A673 (cell line): ENCODE data around the gene KCP. TPM values are rescaled to one million over a fixed set of nuclear protein-coding genes. Genes with fewer than 3 reads are reported as not detected.

Experiments
- BruUV-seq: library from RNA; stranded (reverse); fragments of 400-500 nt; replicated peaks from 2 replicates; lab custom pipeline; 2021; lab: Mats Ljungman, UMichigan
- CTCF ChIA-PET: fragments of 300-600 bp; sonication (Branson Sonifier 250); formaldehyde crosslinking; loops from one replicate; lab custom pipeline; 2022; ENCODE audit warnings: antibody characterized with exemption; lab: Charles Lee
- POLR2A ChIA-PET: fragments of 300-600 bp; sonication (Branson Sonifier 250); formaldehyde crosslinking; loops from one replicate; lab custom pipeline; 2022; ENCODE audit warnings: antibody characterized with exemption; ENCODE audit not compliant: low non-redundant PET; lab: Charles Lee
- DNase-seq: peaks from one replicate; pipeline ENCODE4 v3.0.0-alpha.2; 2015; ENCODE audit warnings: low spot score
- H3K27ac ChIP-seq: fragments of 200-600 bp; sonication (generic); 2 replicates; pipeline ENCODE4 v1.5.1; 2016; ENCODE audit warnings: mixed run types, low read depth, mild to moderate bottlenecking, mixed read lengths, antibody characterized with exemption, low read length; ENCODE audit not compliant: poor library complexity, severe bottlenecking
- H3K27me3 ChIP-seq: fragments of 200-600 bp; sonication (generic); replicated peaks from 2 replicates; pipeline ENCODE4 v1.6.1; 2017; ENCODE audit warnings: mixed run types, low read depth, mild to moderate bottlenecking, mixed read lengths, antibody characterized with exemption, low read length; ENCODE audit not compliant: insufficient read depth, poor library complexity
- H3K36me3 ChIP-seq: fragments of 200-600 bp; sonication (generic); 2 replicates; pipeline ENCODE4 v1.6.1; 2016; ENCODE audit warnings: mixed run types, mild to moderate bottlenecking, mixed read lengths, antibody characterized with exemption, low read length; ENCODE audit not compliant: insufficient read depth, poor library complexity, severe bottlenecking
- H3K4me1 ChIP-seq: fragments of 200-600 bp; sonication (generic); 2 replicates; pipeline ENCODE4 v1.6.1; 2017; ENCODE audit warnings: mixed run types, mild to moderate bottlenecking, mixed read lengths, antibody characterized with exemption, low read length; ENCODE audit not compliant: insufficient read depth, poor library complexity, severe bottlenecking
- H3K4me3 ChIP-seq: fragments of 200-600 bp; sonication (generic); 2 replicates; pipeline ENCODE4 v1.5.1; 2016; ENCODE audit warnings: low read depth, mixed run types, mild to moderate bottlenecking, mixed read lengths, low read length; ENCODE audit not compliant: poor library complexity, severe bottlenecking
- H3K9me3 ChIP-seq: fragments of 200-600 bp; sonication (generic); 2 replicates; pipeline ENCODE4 v1.6.1; 2016; ENCODE audit warnings: mixed run types, low read depth, mild to moderate bottlenecking, mixed read lengths, antibody characterized with exemption, low read length; ENCODE audit not compliant: poor library complexity, severe bottlenecking
- EZH2 ChIP-seq: fragments of 200-600 bp; sonication (generic); IDR thresholded peaks from 2 replicates; pipeline ENCODE4 v1.6.1; 2017; ENCODE audit warnings: borderline replicate concordance, low read depth, mild to moderate bottlenecking, mixed read lengths, antibody characterized with exemption, low read length; ENCODE audit not compliant: poor library complexity, severe bottlenecking
- intact Hi-C: fragments of 100-400 bp; cut with micrococcal nuclease; formaldehyde crosslinking; loops from one replicate; pipeline ENCODE4 v1.10.0; 2022; ENCODE audit not compliant: unreplicated experiment
- total RNA-seq: library from RNA; stranded (reverse); gene quantifications from 2 replicates; pipeline ENCODE4 v1.2.3, GENCODE V29; 2021
- TF ChIP-seq, protein P1 (sequence below): fragments of 300-800, 200-600 bp; sonication (generic); conservative IDR thresholded peaks from 2 replicates; pipeline ENCODE4 v1.5.1; 2017; ENCODE audit warnings: low read depth, mild to moderate bottlenecking, antibody characterized with exemption, low read length, moderate library complexity, mixed read lengths

KCP gene
- total RNA-seq, 1 experiment from 2014 or later: not detected

GRCh38 chr7:128841921-128842673 lies 68.4 kb downstream of the KCP start:
- Histone ChIP-seq H3K4me1 (no peaks in the 10 kb centered on the region), H3K9me3 (no peaks in the 10 kb centered on the region), H3K36me3 (no peaks in the 10 kb centered on the region), H3K4me3 (no peak overlapping the region), H3K27ac (no peak overlapping the region), H3K27me3 (no peaks in the 10 kb centered on the region)
- TF ChIP-seq, protein P1, sequence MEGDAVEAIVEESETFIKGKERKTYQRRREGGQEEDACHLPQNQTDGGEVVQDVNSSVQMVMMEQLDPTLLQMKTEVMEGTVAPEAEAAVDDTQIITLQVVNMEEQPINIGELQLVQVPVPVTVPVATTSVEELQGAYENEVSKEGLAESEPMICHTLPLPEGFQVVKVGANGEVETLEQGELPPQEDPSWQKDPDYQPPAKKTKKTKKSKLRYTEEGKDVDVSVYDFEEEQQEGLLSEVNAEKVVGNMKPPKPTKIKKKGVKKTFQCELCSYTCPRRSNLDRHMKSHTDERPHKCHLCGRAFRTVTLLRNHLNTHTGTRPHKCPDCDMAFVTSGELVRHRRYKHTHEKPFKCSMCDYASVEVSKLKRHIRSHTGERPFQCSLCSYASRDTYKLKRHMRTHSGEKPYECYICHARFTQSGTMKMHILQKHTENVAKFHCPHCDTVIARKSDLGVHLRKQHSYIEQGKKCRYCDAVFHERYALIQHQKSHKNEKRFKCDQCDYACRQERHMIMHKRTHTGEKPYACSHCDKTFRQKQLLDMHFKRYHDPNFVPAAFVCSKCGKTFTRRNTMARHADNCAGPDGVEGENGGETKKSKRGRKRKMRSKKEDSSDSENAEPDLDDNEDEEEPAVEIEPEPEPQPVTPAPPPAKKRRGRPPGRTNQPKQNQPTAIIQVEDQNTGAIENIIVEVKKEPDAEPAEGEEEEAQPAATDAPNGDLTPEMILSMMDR: peak; percentile 92
- TF ChIP-seq EZH2: no peak
- DNase-seq: peak; percentile 63
- CTCF ChIA-PET: interaction anchor here (0.6 to 1.8 kb wide), 4 partner anchors 9 to 592 kb away, joined by 3 to 10 read pairs (median 5); partner anchors contain the start of gene STRIP2
- no TSS peak for BruUV-seq
- intact Hi-C loops: no loop called here
- POLR2A ChIA-PET: no interaction called here

- POLR2A ChIA-PET: no interaction called here
Measured at GRCh38 chr7:128841171-128841690, 69.3 kb downstream of the KCP start.

GRCh38 chr7:128840326-128841170 lies 70.0 kb downstream of the KCP start:
- Histone ChIP-seq H3K9me3 (no peaks in the 10 kb centered on the region), H3K4me3 (no peak overlapping the region), H3K36me3 (no peaks in the 10 kb centered on the region), H3K4me1 (no peaks in the 10 kb centered on the region), H3K27me3 (no peaks in the 10 kb centered on the region), H3K27ac (no peak overlapping the region)
- no TSS peak for BruUV-seq
- CTCF ChIA-PET: no interaction called here
- DNase-seq: no peak
- intact Hi-C loops: no loop called here
- POLR2A ChIA-PET: no interaction called here
- TF ChIP-seq EZH2: no peak
- TF ChIP-seq, protein P1: no peak

More at GRCh38 chr7:128841171-128841690, 69.3 kb downstream of the KCP start:
- Histone ChIP-seq H3K27ac (no peak overlapping the region), H3K4me3 (no peak overlapping the region), H3K27me3 (no peaks in the 10 kb centered on the region), H3K4me1 (no peaks in the 10 kb centered on the region), H3K9me3 (no peaks in the 10 kb centered on the region), H3K36me3 (no peaks in the 10 kb centered on the region)
- intact Hi-C loops: no loop called here
- BruUV-seq: no TSS peak
- CTCF ChIA-PET: no interaction called here
- DNase-seq: no peak
- TF ChIP-seq, protein P1: no peak
- TF ChIP-seq EZH2: no peak
